GM18909 (cell line): Measurements from ENCODE around the gene NOVA2.

Experiments
- ATAC-seq: cut with Tn5 transposase; IDR thresholded peaks from one replicate; pipeline ENCODE4 v1.9.1; 2021; ENCODE audit warnings: mild to moderate bottlenecking; ENCODE audit not compliant: unreplicated experiment, poor library complexity

The NOVA2 gene, protein sequence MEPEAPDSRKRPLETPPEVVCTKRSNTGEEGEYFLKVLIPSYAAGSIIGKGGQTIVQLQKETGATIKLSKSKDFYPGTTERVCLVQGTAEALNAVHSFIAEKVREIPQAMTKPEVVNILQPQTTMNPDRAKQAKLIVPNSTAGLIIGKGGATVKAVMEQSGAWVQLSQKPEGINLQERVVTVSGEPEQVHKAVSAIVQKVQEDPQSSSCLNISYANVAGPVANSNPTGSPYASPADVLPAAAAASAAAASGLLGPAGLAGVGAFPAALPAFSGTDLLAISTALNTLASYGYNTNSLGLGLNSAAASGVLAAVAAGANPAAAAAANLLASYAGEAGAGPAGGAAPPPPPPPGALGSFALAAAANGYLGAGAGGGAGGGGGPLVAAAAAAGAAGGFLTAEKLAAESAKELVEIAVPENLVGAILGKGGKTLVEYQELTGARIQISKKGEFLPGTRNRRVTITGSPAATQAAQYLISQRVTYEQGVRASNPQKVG

DNA sequence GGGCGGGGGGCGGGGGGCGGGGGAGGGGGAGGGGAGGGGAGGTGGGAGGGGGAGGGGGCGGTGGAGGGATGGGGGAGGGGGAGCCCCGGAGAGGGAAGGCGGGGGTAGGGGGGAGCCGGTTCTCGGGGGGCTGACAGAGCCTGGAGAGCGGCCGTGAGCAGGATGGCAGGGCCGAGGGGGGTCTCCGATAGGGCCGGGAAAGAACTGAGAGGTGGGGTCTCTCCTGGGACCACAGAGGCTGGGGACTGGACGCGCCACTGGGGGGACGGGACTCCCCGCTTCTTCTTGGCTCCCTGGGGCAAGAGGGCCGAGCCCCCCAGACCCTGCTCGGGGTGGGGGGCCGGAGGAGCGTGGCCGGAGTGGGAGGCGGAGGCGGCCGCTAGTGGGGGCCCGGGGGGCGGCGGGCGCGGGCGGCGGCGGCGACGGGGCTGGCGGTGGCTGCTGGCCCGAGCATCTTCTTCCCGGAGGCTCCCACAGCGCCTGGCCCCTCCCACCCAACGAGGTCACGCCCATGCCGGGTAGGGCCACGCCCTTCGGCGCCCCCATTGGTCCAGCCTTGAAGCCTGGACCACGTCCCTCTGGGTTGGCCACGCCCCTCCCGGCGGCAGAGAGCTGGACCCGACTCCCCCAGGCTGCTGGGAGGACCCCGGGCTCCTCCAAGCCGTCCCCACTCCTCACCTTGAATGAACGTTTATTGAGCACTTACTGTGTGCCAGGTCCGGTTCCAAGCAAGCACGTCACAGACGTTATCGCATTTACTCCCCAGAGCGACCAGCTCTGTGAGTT is at the start of gene NOVA2:
TSS of gene NOVA2 (minus strand) at position 313 of the 786 bp plus-strand sequence. CDS start 514 bp downstream, outside the sequence.
- no peak for ATAC-seq

DNA sequence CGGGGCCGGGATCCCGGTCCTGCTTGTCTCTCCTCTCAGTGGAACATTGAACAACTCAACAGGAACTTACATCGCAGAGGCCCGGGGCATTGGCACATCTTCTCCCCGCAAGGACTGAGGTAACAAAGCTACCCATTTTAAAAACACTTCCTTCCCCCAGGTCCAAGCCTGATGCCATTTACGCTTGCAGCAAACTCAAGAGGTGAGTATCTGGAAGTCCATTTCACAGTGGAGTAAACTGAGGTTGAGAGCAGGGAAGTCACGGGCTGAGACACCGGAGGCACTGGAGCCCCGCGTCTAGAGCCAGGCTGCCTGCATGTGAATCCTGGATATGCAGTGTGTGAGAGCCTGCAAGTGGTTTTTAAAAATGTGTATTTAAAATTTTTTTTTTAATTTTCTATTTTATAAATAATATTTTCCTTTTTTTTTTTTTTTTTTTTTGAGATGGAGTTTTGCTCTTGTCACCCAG is 49.7 kb upstream of the NOVA2 start:
- no peak for ATAC-seq

DNA sequence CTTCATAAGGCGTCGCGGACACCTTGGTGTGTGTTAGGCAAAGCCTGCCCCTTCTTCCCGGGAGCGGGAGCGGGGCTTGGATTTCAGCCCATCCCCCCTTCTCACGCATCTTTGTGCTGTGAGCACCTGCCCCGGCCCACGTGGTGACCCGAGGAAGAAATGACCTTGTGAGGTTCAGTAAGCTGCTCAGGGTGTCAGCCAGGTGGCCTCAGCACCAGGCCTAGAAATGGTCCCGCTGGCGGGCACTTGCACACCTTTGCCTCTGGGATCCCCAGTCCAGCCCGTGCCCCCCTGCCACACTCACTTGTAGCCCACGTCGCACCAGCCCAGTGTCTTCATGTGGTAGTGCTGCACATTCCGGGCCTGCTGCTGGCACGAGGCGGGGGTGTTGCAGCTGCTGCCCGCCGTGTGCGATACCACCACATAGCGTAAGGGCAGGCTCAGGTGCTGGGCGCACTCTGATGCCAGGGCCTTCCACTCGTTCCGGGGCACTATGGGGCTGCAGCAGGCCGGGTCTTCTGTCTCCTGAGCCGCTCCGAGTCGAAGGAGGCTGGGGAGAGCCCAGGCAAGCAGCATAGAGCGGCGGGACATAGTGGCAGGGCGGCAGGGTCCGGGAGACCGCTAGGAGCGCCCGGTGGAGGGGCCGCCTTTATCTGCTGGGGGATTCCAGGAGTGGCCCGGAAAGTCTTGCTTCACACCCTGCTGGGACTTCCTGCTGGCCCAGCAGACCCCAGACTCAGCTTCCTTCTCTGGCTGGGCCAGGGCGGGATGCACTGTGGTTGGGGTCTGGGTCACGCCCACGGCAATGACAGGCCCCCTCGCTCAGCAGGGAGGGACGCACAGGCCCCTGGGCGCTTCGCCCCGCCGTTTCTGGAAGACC is 49.0 kb upstream of the NOVA2 start, which contains the start of gene PGLYRP1:
TSS of gene PGLYRP1 (minus strand) at position 623 of the 880 bp plus-strand sequence. CDS start at position 591, 32 bp downstream.
- no peak for ATAC-seq

DNA sequence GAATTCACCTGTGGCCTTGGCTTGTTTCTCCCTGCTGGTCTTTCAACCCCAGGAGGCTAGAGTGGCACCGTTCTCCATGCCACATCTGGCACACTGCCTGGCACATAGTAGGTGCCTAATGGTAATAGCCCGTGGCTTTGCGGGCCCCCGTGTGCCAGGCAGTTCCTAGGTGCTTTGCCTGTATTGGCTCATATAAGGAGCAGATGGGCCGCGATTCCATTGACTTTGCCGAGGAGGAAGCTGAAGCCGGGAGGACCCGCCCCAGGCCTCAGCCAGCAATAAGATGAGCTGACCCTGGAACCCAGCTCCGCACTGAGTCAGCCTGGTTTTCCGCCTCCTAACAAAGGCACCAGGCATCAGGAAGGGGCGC is 48.4 kb upstream of the NOVA2 start:
- no peak for ATAC-seq

DNA sequence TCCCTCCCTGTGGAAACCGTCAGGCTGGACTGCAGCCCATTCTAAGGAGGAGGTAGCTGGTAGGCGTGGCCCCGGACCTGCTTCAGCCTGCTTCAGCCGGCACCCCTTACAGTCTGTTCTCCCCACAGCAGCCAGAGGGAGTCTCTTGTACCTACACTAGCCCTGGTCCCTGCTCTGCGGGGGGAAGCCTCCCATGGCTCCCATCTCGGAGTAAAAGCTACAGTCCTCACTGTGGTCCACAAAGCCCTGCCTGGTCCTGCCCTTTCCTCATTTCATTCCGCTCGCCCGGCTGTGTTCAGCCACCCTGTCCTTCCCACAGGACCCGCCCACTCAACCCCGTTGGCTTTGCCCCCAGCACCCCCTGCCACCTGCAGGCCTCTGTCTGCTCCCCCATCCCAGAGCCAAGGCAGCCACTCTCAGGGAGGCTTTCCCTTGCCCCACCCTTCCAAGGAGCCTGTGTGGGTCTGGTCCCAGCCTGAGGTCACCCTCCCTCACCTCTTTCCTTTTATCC is 47.9 kb upstream of the NOVA2 start:
- ATAC-seq: no peak

DNA sequence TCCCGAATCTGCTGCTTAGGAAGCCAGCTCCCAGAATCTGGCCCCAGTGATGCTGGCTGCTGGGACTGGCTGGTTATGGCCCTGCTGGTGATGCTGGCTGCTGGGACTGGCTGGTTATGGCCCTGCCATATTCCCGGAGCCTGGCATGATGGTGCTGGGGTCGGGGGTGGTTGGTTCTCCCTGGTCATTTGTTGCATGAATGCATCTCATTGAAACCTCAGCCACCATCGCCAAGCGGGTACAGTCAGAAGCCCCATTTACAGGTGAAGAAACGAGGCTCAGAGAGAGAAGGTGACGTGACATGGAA is 47.1 kb upstream of the NOVA2 start:
- ATAC-seq: no peak

DNA sequence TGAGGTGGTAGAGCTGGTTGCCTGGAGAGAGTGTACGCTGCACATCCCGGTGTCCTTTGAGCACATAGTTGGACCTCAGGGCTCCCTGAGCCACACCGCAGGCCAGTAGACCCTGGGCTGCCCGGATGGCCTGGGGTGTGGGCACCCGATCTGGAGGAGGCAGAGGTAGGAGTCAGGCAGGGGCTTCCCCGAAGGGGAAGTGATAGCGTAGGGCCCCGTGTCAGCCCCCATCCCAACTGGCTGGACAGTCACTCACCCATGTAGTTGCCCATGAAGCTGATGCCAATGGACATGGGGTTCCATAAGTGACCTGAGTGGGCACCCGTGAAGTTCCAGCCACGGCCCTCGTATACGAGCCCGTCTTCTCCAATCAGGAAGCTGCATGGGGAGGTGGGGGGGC is 45.6 kb upstream of the NOVA2 start:
- no peak for ATAC-seq

DNA sequence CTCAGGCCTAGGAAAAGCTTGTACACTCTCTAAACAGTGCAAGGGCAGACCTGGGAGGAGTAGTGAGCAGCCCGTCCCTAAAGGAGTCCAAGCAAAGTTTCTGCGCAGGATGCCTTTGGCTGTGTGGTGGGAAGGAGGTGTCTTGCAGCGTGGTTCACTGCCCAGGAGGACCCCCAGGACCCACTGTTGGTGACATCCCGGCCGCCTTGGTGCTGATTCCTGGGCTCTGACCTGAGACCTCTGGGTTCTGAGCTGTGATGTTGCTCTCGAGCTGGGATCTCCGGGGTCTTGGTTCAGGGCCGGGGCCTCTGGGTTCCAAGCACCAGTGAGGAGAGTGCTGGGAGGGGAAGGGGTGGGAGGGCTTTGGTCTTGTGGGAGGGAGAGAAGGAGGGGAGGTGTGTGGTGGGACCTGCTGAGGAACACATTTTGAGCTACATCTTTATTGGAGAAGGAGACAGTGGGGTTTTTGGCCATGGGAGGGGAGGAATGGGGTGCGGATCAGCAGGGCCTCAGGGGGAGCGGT is 45.1 kb upstream of the NOVA2 start:
- ATAC-seq: no peak

DNA sequence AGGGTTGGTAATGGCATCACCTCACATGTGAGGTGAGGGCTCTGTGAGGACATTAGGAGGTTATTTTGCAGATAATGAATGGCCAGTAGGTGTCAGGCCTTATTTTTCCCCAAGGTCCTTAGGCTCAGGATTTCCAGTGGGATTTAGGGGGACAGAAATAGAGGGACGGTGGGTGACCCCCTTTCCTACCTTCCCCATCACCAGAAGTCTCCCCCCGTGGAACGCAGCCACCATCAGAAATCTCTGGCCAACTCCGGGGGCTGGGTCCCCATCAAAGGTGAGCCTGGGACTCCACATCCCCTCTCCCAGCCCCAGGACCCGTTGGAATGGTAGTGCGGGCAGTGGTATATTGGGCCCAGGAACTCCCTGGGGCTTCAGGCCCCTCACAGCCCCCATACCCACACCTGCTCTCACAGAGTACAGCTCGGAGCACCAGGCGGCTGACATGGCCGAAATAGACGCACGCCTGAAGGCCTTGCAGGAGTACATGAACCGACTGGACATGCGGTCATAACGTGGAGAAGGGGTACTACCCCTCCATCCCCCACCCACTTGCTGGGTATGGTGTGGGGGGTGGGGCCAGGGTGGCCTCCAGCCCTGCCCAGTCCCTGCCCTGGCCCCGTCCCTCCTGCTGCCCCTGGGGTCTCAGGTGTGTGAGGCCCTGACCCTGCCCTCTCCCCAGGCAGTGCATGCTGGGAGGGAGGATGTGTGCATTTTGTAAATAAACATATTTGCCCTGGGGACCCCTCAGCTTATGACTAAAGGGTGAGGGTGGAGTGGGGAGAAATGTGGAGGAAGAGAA is 44.4 kb upstream of the NOVA2 start:
- no peak for ATAC-seq

DNA sequence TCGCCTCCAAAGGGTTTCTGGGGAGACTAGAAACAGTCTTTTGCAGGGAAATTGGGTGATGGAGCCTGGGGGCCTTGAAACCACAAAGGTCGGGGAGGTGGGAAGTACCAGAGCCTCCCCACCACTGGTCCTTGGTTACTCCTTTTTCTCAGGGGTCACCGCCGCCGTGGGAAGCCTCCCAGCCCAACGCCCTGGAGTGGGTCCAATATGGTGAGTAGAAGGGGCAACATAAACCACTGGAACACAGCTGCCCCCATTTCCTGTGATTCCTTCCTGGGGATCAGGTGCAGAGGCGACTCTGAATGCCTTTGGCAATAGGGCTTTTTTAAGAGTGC is 43.4 kb upstream of the NOVA2 start:
- peak; percentile 15 for ATAC-seq

DNA sequence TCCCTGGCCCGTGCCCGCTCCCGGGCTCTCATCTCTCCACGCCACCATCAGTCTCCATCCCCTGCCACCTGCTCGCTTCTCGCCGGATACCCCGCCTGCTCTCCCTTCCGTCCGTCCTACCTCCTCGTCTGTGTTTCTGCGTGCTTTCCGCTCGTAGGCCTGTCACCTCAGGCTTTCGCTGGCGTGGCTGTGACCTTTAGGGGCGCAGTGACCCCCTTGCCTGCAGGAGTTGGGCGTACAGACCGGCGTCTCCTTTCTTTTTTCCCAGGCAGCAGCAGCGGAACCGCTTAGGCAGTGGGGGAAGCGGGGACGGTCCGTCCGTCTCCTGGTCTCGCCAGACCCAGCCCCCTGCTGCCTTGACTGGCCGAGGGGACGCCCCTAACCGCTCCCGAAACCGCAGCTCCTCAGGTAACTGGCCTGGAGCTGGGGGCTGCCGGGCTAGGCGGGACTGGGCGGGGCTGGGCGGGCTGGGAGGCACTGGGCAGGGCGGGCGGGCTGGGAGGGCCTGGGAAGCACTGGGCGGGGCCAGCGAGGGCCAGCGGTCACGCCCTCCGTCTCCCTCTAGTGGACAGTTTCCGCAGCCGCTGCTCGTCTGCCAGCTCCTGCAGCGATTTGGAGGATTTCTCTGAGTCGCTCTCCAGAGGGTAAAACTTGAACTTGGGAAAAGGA is 42.9 kb upstream of the NOVA2 start:
- peak; percentile 64 for ATAC-seq

DNA sequence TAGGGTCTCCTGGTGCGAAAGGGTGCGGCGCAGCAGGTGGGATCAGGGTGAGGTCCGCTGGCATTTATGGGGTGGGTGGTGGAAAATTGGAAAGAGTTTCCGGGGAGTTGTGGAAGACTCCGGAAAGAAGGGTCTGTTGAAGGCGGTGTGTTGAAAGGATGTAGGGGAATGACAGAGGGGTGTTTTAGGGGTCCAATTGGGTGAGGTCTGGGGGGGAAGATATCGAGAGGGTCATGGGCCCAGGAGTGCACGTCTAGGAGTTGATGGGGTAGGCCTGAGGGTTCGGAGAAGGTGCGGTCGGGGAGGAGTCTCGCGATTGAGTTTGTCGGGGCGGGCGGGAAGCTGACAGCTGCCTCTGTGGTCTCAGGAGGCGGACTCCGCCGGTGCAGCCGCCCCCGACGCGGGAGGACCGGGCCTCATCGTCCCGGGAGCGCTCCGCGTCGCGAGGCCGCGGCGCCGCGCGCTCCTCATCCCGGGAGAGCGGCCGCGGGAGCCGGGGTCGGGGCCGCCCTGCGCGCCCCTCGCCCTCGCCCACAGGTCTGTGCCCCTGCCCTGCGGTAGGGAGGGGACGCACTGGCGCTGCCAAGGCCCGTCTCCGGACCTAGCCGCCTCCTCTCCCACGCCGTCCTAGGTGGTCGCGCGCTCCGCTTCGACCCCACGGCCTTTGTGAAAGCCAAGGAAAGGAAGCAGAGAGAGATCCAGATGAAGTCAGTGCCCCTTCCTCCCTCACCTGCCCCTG is 42.2 kb upstream of the NOVA2 start:
- peak; percentile 25 for ATAC-seq

DNA sequence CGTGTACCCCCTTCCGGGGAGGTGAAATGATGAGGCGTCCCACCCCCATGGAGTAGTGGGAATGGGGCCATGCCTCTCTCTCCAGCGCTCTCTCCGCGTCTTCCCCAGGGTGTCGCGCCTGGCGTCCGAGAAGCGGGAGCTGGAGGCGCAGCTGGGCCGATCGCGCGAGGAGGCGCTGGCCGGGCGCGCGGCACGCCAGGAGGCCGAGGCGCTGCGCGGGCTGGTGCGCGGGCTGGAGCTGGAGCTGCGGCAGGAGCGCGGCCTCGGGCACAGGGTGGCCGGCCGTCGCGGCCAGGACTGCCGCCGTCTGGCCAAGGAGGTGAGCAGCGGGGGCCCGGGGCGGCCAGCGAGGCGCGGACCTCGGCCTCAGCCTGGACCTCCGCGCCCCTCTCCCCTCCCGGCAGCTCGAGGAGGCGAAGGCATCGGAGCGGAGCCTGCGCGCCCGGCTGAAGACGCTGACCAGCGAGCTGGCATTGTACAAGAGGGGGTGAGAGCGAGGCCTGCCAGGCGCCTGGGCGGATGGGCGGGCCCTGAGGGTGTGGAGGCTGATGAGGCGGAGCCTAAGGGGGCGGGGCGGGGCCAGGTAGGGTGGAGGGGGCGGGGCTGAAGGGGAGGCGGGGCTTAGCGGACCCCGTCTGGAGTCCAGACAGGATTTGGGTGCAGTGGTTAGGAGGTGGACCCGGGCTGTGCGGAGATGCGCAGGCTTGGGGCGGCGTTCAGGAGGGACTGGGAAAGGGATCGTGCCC is 41.4 kb upstream of the NOVA2 start:
- ATAC-seq: no peak

DNA sequence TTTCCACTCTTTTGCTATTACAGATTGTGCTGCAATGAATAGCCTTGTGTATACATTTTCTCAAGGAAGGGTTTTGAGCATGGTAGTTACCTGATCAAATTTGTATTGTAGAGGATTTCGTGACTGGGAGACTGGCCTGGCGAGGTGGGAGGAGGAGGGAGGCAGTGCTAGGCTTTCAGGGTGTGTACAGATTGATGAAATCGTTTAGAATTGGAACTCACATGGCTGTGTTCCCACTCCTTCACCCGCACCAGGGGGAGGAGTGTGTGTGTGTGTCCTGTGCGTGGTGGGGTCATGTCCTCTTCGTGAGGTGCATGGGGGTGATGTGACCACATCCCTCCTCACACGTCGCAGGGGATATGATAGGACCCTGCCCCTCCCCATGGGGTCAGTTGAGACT is 40.9 kb upstream of the NOVA2 start:
- ATAC-seq: no peak

DNA sequence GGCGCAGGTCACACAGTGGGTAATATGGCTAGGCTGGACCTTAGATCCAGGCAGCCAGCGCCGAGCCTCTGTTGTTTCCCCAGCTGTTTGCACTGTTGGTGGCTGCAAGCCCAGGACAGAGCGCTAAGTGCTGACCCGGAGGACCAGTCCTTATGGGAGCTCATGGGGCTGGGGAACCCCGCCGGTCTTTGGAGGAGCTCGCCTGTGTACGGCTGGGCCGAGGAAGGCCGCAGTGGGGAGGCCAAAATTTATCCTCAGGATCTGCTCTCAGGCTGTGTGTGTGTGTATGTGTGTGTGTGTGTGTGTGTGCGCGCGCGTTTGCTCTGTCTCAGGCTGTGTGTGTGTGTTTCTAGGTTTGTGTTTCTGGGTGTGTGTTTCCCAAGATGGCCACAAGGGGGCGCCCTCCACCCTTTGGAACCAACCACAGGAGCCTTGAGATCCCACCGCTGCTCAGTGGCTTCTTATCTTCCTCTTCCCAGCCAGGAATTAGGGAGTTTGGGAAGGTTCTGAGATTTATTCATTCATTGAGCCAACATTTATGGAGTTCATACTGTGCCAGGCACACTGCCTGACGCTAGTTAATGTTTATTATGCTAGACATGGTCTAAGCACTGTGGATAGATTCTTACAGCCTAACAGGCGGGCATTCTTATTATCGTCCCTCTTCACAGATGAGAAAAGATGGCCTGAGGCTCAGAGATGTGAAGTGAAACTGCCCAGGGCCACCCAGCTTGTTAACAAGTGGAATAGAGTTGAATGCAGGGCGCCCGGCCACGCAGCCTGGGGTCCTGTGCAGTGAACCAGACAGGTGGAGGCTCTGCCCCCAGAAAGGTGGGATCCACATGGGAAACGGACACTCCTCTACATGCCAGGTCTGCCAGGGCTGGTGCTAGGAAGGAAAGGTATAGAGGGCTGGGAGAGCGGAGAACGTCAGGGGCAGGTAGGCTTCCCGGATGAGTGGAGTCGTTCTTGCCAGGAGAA is 36.2 kb upstream of the NOVA2 start:
- no peak for ATAC-seq

DNA sequence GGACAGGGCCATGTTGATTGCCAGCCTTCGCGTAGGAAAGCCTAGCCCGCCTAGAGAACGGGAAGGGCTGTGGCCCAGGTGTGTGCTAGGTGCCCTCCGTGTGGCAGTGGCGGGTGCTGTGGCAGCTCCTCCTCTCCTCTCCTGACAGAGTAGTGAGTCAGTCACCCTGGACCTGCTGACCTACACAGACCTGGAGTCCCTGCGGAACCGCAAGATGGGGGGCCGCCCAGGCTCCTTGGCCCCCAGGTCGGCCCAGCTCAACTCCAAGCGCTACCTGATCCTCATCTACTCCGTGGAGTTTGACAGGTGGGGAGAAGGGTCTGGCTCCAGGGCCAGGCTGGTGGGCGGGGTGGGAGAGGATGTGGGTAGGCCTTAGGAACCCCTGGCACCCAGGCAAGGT is 32.7 kb upstream of the NOVA2 start:
- ATAC-seq: no peak
